Stimulated activated CD8-positive, alpha-beta memory T cell treated with anti-CD3 and anti-CD28 coated beads, Interleukin-15, amount 100 ng/mL, for 48 hours (primary cell): ENCODE measurements around the gene NUDT8.
"Not testable (repeated sequence)": the region's sequence is repeated elsewhere in the genome, so short reads cannot be mapped to it uniquely, and the experiment has no call there.

Experiments
- DNase-seq, 2 donors: peaks; one replicate each; pipeline ENCODE4 v3.0.0-alpha.2; 2020; ENCODE audit warnings: low read depth in 2 of 2

The NUDT8 gene

DNA sequence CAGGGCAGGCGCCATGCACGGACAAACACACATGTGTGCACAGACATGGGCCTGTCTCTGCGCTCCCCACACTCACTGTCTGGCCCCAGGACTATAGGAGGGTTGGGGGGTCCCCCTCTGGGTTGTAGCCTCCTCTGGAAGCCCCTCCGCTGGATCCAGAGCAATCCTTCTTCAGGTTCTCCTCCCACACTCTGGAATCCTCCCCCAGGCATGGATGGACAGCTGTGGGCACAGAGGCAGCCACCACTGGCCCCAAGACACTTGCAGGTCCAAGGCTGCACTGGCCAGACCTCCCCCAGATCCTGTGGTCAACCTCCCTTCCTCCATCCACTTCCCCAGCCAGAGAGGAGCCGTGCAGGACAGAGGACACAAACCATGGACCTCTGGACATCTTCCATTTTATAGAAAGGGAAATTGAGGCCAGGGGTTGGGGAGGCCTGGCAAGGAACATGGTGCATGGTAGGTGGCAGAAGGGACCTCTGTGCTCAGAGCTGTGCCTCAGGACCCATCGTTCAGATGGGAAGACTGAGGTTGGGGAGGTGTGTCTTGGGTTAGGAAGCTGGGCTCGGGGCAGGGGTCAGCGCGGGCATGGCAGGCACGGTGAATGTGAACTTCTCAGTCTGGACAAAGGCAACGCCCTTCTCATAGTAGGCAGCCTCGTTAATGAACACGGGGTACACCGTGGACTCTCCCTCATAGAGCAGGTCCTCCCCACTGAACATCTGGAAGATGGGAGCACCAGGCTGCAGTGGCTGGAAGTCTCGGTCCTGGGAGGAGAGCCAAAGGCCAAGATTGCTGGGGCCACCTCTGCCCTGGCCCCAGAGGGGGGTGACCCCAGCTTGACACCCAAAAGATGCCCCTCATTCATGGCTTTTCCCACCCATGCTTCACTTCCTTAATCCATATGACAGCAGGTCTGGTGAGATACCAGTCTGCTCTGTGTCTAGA, 12.7 kb upstream of the NUDT8 start:
- no peak for DNase-seq

DNA sequence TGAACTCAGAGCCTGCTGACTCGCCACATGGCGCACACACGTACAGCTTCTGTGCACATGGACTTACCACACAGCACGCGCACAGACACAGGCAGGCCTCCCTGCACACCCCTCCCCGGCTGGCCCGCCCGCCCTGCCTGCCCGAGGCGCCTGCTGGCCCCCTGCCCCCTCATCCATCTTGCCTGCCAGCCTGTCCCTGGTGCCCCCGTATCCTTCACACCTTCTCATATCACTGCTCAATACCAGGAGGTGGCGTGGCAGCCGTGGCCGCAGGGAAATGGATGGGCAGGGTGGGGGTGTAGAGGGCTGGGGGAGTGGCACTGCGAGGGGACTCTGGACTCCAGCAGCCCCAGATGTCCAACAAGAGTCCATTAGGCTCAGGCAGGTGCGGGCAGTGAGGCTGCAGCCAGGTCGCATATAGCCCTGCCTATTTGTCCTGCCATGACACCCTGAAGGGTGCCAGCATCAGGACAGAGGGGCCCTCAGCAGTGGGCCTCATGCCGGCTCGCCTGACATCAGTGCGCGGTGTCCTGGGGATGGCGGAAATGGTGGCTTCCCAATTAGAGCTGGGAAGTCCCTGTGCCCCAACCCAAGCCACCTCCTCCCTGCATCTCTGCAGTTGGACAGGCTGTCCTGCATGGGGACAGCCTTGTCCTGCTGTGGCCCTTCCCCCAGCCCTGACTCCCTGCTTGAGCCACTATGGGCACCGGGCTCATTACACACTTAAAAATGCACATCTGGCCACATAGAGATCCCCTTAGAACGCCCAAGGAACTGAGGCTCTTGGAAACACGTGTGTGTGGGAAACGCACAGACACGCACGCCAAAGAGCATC, 11.8 kb upstream of the NUDT8 start:
- no peak for DNase-seq

DNA sequence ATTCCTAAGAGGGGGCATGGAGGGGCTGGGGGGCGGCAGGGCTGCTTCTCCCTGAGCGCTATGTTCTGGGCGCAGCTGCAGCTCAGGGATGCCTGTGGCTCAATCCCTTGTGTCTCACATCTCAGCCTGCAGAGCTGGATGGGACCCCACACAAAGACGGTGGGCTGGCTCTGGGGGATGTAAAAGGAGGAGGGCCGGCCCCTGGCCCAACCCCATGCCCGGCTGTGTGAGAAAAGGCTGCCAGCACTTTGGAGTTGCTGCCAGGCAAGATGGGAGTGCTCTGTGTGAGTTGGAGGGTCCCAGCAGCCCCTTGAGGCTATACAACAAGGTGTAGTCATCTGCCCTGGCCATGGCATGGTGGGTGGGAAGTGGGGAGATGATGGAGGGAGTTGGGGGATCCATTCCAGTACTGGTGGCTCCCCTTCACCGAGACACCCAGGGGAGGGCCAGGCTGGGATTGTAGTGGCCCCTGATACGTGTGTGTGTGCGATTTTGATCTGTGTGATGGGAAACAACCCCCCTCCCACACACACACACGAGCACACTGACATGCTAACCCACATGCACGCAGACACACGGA, 11.1 kb upstream of the NUDT8 start:
- no peak for DNase-seq

DNA sequence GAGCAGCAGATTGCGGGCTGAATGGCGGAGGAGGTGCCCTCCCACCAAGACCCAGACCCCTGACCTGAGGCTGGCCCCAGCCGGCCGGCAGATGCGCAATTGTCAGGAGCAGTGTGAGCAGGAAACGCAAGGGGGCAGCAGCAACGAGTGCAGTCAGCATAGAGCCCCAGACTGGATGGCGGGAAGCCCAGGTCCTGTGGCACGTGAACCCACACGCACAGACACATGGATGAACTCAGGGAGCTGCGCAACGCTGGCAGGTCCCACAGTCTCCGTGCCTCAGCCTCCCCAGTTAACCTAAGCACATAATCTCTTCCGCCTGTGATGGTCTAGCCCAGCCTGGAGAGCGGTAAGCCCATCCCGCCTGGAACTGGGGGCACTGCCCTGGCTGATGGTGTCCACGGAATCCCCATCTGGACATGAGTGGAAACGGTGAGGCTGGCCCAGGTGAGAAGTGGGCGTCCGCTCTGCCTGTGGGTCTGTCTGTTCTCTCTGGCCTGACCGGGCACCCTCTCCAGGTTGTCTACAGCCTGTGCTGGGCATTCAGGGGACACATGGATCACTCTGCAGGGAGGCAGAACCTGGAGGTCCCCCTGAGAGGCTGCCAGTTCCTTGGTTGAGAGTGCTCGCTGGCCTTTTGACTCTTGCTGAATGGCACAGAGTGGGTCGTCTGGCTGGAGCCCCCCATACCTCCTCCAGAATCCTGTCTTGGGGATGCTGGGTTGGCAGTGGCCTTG, 10.5 kb upstream of the NUDT8 start:
- no peak for DNase-seq

DNA sequence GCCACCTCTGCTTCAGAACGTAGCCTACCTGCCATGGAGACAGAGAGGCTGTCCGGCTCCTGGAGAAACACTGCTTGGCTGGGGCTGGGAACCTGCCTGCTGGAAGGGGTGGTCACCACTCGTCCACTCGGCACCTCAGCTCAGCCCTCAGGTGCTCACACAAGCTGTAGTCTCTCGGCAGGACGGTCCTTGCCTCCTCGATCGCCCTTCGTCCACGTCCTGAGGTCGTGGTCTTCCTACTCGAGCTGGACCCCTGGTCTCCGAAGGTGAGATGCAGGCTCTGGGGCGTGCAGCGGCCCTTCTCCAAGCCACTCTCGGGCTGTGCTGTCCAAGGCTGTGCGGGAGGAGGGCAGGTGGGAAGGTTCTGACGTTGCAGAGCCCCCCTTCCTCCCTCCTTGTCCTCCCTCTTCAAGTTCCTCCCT, 9.7 kb upstream of the NUDT8 start, which contains the start of gene TBX10:
TBX10 (minus strand) TSS at position 326 of the 422 bp plus-strand sequence; CDS start at position 35, 291 bp downstream.
- DNase-seq, result no peak

DNA sequence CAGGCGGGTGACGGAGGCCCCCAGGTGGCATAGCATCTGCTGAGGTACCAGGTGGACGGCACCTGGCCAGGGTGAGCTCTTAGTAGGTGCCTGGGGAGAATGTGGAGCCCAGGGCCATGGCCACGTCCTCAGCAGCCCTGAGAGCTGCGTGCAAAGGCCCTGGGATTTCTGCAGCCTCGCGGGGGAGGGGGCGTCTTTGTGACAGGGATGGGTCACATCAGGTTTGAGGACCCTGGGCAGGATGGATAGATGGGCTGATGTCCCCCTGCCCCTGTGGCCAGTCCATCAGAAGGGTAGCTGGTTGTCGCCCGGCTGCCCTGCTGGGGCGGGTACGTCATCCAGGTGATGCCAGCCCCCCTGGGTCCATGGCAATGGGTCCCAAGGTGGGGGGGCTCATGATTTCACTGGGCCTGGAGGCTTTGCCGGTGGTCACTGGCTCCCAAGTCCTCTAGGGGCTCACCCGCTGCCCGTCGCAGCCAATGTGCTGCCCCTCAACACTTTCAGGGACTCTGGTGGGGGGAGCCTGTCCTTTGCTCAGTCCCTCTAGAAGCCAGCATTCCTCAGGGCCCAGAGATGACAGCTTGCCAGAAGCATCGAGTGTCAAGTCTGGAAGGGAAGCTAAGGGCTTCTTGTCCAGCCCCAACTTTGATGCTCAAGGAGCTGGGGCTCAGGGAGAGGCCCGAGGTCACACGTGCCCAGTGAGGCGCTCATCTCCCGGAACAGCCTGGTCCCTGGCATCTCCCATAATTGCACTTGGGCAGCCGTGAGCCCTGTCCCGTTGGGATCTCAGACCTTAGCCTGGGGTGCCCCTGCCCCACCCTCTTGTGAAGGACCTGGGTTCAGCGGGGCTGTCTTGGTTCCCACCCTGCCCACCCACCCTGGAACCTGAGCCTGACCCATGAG, 9.0 kb upstream of the NUDT8 start:
- DNase-seq, result no peak

DNA sequence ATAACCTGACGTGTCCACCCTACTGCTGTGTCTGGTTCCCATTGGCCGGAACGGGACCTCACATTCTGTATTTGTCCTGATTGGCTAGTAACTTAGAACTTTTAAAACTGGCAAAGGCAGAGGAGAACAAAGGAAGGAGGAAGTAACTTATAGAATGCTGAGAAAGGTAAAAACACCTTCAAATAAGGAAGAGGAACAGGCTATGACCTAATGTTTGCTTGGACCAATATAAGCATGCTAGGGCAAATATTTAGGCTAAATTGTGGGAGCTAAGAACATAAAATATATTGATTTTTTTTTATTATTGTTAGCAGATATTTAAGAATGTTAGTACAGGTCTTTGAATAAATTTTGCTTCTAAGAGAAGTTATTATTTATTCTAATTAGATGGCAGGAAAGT, 7.7 kb upstream of the NUDT8 start:
- DNase-seq, result not testable (repeated sequence)

DNA sequence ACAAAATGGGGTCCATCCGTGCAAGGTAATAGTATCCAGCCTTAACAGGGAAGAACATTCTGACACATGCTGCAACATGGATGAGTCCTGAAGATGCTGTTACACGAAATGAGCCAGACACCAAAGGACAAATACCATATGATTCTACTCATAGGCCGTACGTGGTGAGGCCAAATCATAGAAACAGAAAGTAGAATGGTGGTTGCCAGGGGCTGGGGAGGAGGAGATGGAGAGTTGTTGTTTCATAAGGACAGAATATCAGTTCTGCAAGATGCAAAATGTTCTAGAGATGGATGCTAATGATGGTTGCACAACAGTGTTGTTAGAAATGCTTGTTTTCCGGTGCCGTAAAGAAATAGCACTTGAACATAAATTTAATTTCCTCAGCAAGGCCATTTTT, 7.2 kb upstream of the NUDT8 start:
- DNase-seq, result no peak

DNA sequence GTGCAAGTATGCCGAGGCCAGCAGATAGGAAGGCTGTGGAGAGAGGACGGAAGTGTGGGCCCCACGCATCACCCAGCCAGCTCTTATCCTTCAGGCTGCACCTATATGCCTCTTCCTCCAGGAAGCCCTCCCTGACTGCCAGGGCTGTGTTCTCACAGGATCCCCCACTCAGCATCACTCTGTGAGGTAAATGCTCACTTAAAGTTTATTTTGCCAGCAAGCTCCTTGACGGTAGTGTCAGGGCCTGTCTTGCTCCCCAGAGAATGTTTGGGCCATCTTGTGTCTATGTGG, 5.4 kb upstream of the NUDT8 start:
- no peak for DNase-seq

DNA sequence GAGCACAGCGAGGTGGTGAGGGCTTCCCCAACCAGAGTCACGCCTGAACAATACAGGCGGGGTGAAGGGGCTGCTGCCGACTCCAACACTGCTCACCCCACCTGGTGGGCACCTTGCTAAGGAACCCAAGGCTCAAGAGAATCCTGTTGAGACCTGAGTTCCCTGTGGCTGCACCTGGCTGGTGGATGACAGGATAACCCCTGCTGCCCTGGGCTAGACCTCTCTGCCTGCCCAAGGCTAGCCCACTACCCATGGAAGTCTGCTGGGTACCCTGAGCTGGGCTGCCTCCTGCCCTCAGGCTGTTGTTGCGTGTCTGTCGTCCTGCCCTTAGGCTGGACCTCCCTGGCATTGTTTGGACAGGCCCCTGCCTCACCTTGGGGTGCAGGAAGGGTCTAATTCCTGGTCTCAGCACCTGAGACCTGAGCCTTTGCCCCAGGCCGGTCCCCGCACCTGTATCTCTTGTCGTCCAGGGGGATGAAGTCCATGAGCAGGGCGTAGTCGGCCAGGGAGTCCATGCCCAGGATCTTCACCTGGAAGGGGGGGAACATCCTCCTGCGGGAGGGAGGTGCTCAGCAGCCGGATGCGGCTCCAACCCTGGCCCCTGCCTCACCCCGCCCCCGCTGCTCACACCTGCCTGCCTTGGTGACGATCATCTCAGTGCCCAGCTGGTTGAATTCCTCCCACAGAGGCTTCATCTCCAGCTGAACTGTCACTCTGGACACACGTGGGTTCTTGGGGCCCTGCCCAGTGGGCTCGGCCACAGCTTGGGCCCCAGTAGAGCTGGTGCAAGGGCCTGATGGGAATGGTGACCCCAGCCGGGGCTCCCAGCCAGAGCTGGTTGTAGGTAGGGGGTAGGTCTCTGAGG, 4.9 kb upstream of the NUDT8 start:
- DNase-seq, result no peak

DNA sequence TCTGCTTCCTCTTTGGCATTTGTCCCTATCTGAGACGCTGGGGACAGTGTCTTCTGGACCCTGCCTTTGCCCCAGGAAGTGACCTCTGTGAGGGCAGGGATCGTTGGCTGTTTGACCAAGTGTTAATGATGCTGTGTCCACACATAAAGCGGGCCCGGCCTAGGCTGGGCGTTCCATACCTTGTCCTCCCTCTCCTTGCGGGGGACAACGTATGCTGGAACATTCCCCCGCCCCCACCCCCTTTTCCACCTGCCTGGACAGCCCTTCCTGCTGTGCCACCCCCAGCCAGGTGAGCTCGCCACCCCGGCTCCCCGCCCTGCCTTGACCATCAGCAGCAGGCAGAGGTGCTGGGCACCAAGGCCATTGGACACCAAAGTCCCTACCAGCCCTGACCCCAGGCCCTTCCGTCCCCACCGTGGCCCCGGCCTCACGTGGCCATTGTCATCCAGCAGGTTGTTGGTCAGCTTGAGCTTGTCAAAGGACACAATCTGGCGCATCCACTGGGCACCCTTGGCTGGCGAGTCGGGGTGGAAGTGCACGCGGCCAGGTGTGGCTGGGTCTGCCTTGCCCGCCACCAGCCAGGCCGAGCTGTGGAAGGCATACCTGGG, 4.1 kb upstream of the NUDT8 start:
- DNase-seq, result no peak

DNA sequence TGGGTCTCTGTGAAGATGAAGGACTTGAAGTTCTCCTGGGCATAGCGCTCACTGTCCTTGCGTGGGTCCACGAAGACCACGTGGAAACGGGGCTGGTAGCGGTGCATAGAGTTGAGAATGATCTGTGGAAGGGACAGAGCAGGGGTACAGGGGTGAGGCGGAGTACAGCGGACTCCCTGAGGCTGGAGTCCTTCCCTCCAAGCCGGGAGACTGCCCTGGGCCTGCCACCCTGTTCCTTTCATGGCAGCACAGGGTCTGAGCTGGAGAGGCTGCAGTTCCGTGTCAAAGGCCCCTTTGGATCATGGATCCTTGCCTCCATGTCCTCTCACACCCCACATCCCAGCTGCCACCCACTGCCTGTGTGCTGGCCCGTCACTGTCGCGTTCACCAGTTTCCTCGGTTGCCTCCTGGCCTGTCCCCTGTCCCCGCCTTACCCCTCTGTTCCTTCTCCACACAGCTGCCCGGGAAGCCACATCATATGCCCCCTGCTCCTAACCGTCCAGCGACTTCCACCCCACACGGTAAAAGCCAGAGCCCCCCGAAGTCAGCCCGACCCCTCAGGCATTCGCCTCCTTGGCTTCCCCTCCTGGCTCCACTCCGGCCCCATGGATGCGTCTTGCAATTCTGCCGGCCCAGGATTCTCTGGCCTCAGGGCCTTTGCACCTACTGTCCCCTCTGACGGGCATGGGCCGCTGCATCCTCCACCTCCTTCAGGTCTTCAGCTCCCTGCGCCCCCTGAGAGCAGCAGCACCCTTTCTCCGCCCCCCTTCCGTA, 3.4 kb upstream of the NUDT8 start:
- no peak for DNase-seq

DNA sequence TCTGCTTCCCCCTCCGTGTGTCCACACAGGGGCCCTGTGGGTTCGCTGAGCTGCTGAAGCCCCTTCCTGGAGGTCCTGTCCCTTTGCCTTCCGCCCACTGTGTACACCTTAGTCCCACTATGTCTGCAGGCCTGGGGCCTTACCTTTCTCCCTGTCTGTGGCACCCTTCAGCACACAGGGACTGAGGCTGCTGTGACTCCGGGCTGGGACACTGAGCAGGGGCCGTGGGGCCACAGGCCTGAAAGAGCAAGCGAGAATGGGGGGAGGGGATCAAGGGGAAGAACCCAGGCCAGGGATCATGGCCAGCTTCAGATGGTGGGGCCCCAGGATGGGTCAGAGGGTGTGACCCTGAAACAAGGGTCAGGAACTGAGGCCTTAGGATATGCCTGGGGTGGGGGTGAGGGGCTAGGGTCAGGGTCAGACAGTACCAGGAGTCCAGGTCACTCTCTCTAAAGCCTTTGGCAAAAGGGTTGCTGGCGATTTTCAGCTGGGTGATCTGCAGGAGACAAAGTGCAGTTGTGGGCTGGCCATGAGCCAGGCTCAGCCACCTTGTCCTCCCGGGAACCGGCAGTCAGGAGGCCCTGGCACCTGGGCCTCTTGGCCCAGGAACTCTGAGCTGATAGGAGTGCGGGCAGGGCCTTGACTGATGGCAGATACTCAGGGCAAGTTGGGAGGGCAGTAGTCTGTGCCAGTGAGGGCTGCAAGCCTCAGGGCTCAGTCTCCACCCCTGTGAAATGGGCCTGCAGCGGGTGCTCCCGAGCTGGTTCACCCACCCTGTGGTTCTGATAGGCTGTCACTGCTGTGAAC, 2.6 kb upstream of the NUDT8 start:
- DNase-seq, result no peak

DNA sequence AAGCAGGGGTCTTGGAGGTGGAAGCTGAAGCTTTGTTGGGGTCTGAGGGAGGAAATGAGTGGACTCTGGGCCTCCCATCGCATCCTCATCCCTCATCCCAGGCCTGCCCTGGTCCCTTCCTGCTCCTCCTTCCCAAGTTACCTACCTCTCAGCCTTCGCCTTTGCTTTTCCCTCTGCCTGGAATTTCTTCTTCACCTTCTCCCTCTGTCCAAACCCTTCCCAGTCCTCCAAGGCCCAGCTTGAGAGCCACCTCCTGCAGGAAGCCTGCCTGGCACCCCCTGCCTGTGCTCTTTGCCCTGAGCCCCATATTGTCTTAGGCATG, 2.1 kb upstream of the NUDT8 start:
- DNase-seq, result no peak

DNA sequence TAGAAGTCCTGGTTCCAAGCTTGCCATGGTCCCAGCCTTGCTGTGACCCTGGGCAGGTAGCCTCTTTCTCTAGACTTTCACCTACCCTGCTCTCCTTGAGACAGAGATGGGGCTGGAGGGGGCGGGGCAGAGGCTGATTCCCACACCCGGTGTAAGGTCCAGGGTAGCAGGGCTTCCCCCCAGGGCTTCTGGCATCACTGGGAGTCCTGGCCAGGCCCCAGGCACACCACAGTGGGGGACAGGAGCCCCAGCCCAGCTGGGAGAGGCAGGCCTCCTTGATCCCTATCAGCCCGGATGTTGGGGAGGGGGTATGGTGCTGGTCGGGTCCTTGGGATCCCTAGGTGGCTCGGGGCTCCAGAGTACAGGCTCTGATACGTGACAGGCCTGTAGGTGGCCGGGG, 1.7 kb upstream of the NUDT8 start:
- no peak for DNase-seq

DNA sequence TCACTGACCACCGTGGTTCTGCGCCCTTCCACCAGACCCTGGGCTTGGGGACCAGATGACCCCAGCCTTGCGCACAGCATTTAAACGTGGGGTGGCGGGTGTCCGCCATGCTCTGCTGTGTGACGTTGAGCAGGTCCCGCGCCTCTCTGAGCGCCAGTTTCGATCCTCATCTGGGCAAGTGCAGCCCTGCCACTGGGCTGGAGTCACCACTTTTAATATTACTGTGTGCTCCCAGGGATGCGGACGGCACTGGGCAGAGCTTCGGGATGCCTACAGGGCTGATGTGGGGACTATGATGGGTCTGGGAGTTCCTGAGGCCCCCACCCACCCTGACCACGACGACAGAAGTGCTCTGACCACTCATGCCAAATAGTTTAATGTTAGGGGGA, 1.2 kb upstream of the NUDT8 start:
- DNase-seq, result no peak

DNA sequence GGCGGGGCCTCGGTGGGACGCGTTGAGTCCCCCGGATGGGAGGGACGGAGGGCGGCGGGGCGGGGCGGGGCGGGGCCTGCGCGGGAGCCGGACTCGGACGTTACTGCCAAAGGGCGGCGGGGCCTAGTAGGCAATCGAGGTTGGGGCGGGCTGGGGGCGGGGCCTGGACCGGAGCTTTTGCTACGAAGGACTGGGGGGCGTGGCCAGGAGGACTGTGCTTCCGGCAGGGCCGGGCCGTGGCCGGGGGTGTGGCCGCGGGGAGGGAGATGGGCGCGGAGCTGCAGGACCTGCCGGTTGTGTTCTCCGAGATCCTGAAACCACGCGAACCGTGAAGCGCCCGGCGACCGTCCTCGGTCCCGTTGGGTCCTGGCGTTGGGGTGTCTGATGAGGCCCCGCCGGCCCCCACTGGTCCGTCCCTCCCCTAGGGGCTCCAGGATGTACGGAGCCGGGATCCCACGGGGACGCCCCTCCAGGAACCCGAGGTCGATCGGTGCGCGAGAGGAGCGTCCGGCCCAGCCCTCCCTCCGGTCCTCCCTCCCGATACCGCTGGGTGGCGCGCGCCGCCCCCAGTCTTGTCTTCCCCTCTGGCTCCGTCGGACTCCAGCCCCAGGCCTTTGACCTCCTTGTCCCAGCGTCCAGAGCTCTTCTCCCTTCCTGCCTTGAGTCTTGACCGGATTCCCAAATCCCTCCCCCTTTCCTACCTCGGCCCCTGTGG, 648 bp upstream of the NUDT8 start:
- DNase-seq, result peak; percentile 96 to 98
